GM18873 (cell line): Measurements from ENCODE around the gene RNASE4.
A peak's percentile ranks its signal among the peaks of the same experiment; 100 is the strongest.
"Not testable (repeated sequence)": the region's sequence is repeated elsewhere in the genome, so short reads cannot be mapped to it uniquely, and the experiment has no call there.

Source experiments
- ATAC-seq: cut with Tn5 transposase; IDR thresholded peaks from one replicate; pipeline ENCODE4 v1.9.1; 2021; ENCODE audit warnings: mild to moderate bottlenecking, moderate library complexity, moderate number of reproducible peaks; ENCODE audit not compliant: unreplicated experiment, low FRiP score

The RNASE4 gene, protein sequence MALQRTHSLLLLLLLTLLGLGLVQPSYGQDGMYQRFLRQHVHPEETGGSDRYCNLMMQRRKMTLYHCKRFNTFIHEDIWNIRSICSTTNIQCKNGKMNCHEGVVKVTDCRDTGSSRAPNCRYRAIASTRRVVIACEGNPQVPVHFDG

DNA sequence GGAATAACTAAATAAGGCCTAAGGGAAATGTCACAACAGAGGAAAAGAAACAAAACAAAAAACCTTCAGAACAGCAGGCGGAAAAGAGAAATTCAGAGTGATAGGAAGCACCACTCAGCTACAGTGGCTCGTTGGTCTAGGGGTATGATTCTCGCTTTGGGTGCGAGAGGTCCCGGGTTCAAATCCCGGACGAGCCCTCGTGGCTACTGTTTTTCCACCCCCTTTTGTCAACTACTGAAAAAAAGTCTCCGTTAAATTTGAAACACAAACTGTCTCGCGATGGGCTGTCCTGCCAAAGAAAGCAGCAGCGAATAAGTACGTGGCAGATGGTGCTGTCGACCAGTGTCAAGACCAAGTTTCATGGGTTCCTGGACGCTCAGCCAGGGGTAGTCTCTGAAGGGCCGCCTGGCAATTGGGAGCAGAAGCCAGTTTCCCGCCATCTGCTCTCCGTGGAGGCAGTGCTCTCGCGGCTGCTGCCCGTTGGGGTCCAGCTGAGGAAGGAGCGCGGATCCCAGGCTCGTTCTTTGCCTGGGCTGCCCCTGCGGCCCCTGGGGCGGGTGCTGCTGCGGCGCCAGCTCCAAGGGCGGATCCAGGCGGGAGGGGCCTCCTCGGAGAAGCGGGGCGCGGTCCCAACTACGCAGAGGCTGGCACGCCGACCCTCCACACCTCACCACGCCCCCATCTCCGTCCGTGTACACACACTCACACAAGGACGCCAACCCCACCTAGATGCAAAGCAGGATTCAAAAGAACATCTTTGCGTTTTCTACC, at the start of gene RNASE4:
TSS of gene RNASE4 (plus strand) at position 670 of the 771 bp plus-strand sequence. CDS start 14,812 bp downstream, outside the sequence.
- ATAC-seq: no peak

DNA sequence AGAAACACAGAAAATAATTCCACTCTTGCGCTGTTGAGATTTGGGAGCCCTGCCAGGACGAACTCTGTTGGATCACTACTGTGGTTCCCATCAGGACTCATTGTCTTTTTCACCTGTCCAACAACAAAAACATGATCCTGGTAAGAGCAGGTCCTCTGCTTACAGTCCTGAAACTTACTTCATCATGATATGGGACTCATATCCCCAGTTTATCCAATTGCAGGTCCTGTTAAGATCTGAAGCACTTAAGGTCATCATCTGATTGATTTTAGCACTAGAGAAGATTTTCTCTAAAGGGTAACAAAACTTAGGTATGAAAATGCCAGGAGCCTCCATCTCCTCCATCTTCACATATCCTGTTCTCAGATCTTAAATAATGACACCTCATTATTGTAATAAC, 42.8 kb upstream of the RNASE4 start, which contains the start of gene OR6S1:
TSS of gene OR6S1 (minus strand) at position 101 of the 400 bp plus-strand sequence. CDS start at position 101, 0 bp downstream.
- no peak for ATAC-seq

DNA sequence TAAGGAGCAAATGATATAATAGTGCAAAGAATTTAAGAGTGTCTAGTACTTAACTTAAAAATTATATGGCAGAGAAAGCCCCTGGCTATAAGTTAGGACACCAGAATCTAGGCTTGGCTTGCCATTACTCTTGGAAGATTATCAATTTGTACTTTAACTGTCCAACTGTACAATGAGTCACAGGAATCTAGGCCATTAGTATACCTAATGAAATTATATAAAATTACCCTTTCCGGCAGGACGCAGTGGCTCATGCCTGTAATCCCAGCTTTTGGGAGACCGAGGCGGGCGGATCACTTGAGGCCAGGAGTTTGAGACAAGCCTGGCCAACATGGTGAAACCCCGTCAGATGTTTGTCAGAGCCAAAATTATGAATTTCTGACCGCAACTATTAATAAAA, 42.2 kb upstream of the RNASE4 start:
- no peak for ATAC-seq

DNA sequence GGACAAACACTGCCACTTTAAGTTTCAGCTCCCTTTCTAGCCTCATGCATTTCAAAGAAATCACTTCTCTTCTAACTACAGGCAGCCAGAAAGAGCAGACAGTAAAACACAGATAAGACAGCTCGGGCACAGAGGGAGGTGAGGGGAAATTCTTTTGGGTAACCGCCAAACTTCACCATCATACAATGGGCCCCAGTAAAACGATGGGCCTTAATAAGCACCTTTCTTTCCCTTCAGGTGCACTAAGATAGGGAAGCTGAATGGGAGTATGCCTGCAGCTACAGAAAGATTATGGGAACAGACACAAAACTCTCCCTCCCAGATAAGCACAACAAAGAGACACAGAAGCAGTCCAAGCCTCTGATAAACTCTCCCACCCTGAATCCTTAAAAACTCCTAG, 41.6 kb upstream of the RNASE4 start:
- not testable (repeated sequence) for ATAC-seq

DNA sequence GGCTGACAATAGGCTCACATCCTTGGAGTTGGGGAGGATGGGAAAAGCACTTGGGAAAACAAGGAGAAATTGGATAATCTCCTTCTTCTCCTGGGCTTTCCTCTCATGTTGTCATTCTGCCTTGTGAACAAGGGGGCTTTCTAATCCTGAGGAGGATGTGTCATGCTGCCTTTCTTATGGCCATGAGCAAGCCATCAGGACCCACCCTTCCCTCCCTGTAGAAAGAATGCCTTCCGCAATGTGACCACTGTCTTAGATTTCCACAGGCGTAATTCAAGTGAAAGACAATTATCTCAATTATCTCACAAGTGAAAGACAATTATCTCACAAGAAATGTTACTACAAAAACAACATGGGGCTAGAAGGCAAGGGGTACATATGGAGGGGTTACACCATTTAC, 39.8 kb upstream of the RNASE4 start:
- ATAC-seq: no peak

DNA sequence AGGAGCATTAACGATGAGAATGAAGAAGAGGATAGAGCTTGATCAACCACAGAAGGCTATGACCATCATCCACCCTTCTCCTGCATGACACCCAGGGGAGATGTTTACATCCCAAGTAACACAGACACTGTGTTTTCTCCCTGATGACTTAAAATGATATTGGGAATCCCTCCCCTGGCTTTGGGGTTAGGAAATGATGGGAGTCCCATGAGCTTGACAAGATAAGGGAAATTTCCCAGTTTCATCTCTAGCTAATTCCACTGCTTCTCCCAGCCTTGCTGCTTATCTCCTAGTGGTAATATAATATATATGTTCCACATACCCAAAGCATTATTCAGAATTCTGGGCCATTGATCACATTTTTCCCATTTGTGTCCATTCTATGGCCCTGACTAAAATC, 38.9 kb upstream of the RNASE4 start:
- no peak for ATAC-seq

DNA sequence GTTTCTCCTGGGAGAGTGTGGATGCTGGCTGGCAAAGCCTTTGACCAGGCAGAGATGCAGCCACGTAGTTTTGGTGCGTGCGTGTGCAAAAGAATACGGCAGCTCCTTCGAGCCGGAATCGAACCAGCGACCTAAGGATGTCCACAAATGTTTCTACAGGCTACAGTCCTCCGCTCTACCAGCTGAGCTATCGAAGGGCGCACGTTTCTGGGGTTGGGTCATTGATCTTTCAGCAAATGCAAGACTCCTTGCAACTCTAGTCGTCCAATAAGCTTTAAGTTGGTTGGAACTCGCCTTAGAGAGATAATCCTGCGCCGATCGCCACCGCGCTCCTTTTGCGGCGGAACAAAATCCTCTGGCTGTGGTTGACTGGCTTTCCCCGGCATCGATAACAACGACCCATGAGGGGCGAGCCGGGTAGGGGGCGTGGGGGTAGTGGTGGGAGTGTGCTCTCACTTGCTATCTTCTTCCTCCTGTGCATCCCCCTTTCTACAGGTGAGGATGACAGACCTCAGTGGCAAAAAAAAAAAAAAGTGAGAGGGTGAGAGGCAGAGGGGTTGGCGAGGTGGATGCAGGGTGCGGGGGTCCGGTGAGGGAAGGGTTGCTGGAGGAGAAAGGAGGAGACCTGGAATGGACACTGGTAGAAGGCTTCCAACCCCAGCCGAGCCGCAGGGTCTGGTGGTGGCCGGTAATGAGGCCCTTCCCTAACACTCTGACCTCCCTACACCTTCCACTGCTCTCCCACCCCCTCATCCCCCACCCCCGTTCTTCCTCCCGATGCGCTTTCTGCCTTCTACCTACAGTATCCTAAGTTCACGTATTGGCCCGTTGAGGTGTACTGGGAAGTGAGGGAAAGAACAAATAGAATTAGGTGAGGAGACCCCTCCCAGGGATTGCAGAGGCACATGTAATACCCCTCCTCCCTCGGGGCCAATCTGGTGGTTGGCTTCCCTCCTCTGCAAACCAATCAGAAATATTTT, 31.1 kb upstream of the RNASE4 start:
- no peak for ATAC-seq

DNA sequence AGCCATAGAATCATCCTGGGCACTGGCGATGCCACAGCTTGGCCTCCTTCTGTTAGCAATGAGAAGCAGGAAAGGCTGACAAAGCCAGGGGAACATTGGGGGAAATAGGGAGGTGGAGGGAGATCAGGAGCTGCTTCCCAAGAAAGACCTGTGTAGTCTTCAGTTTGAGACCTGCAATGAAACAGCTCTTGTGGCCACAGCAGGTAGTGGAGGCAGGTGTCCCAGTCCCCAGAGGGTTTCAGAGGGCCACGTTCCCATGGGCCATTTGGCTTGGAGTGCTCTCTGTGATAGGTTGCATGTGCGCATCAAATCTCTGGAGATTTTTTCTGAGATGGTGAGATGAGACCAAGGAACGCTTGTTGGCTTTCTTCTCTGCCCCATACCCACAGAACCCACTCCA, 28.5 kb upstream of the RNASE4 start:
- no peak for ATAC-seq

DNA sequence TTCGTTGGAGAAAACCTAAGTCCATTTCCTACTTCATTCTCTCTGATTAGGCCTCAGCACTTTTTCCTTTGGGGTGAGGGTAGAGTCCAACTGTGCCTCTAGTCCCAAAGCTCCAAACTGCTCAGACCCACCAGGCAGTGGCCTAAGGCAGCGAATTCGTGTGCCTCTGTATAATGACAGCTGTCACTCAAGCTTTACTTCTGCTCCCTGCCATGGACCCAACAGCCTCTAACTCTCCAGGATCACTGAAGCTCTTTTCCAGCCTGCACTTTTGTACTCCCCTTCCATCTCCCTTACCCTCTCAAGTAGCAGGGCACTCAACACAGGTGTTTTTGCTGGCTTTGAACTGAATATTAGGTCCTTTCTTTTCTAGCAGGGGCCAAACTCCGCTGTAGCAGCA, 28.1 kb upstream of the RNASE4 start:
- no peak for ATAC-seq

DNA sequence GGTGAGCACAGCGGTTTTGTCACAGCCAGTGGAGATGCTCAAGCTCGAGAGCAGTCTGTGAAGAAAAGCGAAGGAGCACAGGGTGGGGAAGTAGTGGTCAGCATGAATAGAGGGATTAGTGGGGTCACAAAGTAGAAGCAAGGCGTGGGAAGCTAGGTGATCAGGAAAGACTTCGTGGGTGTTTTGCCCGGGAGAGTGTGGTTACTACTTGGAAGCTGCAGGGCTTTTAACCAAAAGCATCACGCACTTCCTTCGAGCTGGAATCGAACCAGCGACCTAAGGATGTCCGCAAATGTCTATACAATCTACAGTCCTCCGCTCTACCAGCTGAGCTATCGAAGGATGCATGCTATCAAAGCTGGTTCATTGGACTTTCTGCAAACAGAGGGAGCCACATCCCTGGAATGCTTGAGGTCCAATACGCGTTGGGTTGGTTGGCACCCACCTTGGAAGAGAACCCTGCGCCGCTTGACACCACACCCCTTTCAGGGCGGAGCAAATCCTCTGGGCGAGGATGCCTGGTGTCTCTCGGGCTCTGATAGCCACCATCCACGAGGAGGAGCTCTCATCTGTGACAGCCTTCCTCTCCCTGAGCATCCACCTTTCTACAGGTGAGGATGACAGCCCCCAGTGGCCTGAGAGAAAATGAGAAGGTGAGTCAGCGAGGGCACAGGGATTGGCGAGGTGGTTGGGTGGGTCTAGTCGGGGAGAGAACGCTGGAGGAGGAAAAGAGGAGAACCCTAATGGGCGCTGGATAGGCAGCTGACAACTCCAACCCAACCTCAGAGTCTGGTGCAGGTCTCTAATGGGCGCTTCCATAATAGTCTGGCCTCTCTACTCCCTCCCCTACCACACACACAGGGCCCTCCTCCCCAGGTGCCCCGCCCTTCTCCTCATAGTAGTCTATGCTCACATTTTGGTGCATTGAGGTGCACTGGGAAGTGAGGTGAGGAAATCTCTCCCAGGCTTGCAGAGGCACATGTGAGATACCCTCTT, 26.8 kb upstream of the RNASE4 start:
- no peak for ATAC-seq

DNA sequence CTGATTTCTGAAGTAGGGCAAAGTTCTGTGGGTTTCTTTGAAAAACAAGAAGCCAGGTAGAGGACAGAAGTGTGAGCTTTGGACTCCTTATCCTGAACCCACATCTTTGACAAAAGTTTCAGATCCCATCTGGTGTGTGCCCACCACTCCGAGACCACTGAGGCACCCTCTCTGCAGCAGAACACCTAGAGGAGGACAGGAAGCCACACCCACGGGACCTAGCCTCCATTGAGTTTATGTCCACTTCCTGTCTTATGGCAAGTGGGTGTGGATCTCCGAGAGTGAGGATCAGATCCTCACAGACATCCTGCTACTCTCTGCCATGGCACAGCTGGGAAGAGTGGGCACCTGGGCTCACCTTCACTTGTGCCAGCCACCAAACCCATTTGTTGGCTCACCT, 26.1 kb upstream of the RNASE4 start:
- no peak for ATAC-seq

DNA sequence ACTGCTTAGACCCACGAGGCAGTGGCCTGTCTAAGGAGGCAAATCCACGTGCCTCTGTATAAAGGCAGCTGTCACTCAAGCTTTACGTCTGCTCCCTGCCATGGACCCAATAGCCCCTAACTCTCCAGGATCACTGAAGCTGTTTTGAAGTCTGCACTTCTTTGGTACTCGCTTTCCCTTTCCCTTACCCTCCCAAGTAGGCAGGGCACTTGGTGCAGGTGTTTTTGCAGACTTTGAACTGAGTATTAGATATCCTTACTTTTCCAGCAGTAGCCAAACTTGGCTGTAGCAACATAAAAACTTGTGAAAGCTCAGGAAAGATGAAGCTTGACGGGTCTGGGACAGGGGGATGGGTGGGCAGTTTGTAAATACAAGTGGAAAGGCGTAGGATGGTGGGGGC, 25.0 kb upstream of the RNASE4 start:
- no peak for ATAC-seq

DNA sequence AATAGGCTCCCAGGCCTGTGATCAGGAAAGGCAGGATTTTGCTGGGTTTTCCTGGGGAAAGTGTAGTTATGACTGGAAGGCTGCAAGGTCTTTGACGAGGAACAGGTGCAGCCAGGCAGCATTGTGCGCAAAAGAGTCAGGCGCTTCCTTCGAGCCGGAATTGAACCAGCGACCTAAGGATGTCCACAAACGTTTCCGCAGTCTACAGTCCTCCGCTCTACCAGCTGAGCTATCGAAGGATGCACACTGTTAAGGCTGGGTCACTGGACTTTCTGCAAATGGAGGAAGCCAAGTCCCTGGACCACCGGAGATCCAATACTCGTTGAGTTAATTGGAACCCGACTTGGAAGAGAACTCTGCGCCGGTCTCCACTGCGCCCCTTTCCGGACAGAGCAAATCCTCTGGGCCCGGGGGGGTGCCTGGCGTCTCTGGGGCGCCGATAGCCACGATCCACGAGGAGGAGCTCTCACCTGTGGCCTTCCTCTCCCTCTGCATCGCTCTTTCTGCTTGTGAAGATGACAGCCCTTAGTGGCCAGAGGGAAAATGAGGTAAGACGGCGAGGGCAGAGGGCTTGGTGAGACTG, 24.5 kb upstream of the RNASE4 start:
- ATAC-seq: no peak

DNA sequence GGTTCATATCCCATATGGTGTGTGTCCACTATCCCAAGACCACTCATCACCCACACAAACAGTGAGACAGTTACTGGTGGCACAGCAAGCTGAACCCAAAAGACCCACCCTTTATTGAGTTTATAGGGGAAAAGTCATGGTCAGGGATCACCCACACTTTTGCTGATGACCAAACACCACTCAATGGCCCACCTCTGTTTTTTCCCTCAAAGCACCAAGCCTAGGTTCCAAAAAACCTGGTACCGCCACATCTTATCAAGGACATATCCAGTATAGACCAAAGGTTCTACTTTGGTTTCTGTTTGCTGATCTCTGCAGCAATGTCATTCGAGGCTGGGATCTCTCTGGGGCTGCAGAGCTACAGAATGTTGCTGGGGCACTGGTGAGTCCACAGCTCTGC, 23.2 kb upstream of the RNASE4 start:
- ATAC-seq: no peak

DNA sequence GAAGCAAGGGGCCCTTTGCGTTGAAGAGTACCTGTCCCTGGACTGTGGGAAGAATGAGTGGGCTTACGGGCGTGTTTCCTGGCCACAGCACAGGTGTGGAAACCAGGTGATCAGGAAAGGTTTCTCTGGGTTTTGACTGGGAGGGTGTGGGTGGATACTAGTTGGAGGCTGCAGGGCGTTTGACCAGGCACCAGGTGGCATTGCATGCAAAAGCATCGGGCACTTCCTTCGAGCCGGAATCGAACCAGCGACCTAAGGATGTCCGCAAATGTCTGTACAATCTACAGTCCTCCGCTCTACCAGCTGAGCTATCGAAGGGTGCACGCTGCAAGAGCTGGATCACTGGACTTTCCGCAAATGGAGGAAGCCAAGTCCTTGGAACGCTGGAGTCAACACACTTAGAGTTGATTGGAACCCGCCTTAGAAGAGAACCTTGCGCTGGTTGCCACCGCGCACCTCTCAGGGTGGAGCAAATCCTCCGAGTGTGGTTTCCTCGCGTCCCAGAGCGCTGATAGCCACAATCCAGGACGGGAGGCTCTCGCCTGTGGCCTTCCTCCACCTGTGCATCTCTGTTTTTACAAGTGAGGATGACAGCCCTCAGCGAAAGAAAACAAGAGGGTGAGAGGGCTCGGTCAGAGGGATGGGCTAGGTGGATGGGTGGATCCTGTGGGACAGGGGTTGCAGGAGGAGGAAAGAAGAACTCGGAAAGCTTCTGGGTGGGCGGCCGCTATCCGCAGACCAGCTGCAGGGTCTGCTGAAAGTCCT, 21.2 kb upstream of the RNASE4 start:
- peak; percentile 40 for ATAC-seq

DNA sequence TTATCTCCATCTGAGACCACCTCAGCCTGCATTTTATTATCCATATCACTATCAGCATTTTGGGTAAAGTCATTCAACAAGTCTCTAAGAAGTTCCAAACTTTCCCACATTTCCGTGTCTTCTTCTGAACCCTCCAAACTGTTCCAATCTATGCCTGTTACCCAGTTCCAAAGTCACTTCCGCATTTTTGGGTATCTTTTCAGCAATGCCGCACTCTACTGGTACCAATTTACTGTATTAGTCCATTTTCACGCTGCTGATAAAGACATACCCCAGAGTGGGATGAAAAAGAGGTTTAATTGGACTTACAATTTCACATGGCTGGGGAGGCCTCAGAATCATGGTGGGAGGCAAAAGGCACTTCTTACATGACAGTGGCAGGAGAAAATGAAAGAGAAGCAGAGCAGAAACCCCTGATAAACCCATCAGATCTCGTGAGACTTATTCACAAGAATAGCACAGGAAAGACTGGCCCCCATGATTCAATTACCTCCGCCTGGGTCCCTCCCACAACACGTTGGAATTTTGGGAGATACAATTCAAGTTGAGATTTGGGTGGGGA, 17.9 kb upstream of the RNASE4 start:
- ATAC-seq: not testable (repeated sequence)

DNA sequence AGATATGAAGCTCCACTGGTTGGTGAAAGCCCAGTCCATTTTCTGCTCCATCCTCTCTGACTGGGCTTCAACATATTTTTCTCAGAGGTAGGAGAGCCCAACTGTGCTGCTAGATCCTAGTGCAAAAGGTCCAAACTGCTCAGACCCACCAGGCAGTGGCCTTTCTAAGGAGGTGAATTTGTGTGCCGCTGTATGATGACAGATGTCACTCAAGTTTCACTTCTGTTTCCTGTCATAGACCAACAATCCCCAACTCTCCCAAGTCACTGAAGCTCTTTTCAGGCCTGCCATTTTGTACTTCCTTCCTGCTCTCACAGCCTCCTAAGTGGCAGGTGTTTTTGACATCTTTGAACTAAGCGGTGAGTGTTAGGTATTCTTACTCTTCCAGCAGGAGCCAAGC, 16.4 kb upstream of the RNASE4 start:
- ATAC-seq: peak; percentile 72

DNA sequence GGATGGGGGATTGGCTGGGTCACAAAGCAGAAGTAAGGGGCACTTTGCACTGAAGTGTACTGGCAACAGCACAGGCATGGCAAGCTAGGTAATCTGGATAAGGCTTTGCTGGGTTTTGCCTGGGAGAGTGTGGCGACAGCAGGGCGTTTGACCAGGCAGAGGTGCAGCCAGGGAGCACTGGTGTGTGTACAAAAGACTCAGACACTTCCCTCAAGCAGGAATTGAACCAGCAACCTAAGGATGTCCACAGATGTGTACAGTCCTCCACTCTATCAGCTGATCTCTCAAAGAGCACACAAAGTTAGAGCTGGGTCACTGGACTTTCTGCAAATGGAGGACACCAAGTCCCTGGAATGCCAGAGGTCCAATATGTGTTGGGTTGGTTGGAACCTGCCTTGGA, 15.4 kb upstream of the RNASE4 start:
- ATAC-seq: no peak
